ENCODE data around the gene B9D1.

Gene B9D1

GRCh38 chr17:19336938-19337711 is 25.4 kb downstream of the B9D1 start:
- Histone ChIP-seq H3K4me3 (ENCODE audit: low read length) (no peak overlapping the region), H3K27me3 (ENCODE audit: control insufficient read depth, low read length) (peaks cover 9% of the 10 kb centered on the region; the same call in 1 of the 2 replicates), H3K9me2 (replicated peaks; ENCODE audit: control insufficient read depth, low read length) (no peaks in the 10 kb centered on the region), H3K79me2 (ENCODE audit: control insufficient read depth, low read length) (no peaks in the 10 kb centered on the region), H3K4me2 (ENCODE audit: low read length) (no peak overlapping the region), H3K9me3 (ENCODE audit: control insufficient read depth, insufficient read depth, low read length) (no peaks in the 10 kb centered on the region), H3K4me1 (ENCODE audit: control insufficient read depth, low read length) (no peaks in the 10 kb centered on the region), H3F3A (ENCODE audit: control insufficient read depth, insufficient read depth) (no peaks in the 10 kb centered on the region), H4K20me1 (ENCODE audit: control insufficient read depth, insufficient read depth, low read depth, low read length) (peaks cover 4% of the 10 kb centered on the region; the same call in 1 of the 2 replicates), H3K36me3 (ENCODE audit: control insufficient read depth, low read length) (no peaks in the 10 kb centered on the region), H3K27ac (ENCODE audit: low read depth, low read length) (no peak overlapping the region)
- TF ChIP-seq, protein P1, sequence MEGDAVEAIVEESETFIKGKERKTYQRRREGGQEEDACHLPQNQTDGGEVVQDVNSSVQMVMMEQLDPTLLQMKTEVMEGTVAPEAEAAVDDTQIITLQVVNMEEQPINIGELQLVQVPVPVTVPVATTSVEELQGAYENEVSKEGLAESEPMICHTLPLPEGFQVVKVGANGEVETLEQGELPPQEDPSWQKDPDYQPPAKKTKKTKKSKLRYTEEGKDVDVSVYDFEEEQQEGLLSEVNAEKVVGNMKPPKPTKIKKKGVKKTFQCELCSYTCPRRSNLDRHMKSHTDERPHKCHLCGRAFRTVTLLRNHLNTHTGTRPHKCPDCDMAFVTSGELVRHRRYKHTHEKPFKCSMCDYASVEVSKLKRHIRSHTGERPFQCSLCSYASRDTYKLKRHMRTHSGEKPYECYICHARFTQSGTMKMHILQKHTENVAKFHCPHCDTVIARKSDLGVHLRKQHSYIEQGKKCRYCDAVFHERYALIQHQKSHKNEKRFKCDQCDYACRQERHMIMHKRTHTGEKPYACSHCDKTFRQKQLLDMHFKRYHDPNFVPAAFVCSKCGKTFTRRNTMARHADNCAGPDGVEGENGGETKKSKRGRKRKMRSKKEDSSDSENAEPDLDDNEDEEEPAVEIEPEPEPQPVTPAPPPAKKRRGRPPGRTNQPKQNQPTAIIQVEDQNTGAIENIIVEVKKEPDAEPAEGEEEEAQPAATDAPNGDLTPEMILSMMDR (IDR thresholded peaks at IDR 0.05; ENCODE audit: low read depth, low read length, poor library complexity, severe bottlenecking): no peak
- TF ChIP-seq EZH2phosphoT487 (IDR thresholded peaks at IDR 0.05; ENCODE audit: borderline replicate concordance, low read length): no peak

GRCh38 chr17:19335951-19336631 is 26.4 kb downstream of the B9D1 start:
- H3K27ac ChIP-seq (ENCODE audit: low read depth, low read length): no peak overlapping the region
- H3K9me3 ChIP-seq (ENCODE audit: control insufficient read depth, insufficient read depth, low read length): no peaks in the 10 kb centered on the region
- H3K4me3 ChIP-seq (ENCODE audit: low read length): no peak overlapping the region
- peaks cover 4% of the 10 kb centered on the region; the same call in 1 of the 2 replicates for H4K20me1 ChIP-seq (ENCODE audit: control insufficient read depth, insufficient read depth, low read depth, low read length)
- H3K4me2 ChIP-seq (ENCODE audit: low read length): no peak overlapping the region
- H3F3A ChIP-seq (ENCODE audit: control insufficient read depth, insufficient read depth): no peaks in the 10 kb centered on the region
- no peaks in the 10 kb centered on the region for H3K79me2 ChIP-seq (ENCODE audit: control insufficient read depth, low read length)
- TF ChIP-seq, protein P1 (IDR thresholded peaks at IDR 0.05; ENCODE audit: low read depth, low read length, poor library complexity, severe bottlenecking): no peak
- TF ChIP-seq EZH2phosphoT487 (IDR thresholded peaks at IDR 0.05; ENCODE audit: borderline replicate concordance, low read length): no peak
- no peaks in the 10 kb centered on the region for H3K4me1 ChIP-seq (ENCODE audit: control insufficient read depth, low read length)
- no peaks in the 10 kb centered on the region for H3K36me3 ChIP-seq (ENCODE audit: control insufficient read depth, low read length)
- H3K9me2 ChIP-seq (replicated peaks; ENCODE audit: control insufficient read depth, low read length): no peaks in the 10 kb centered on the region
- H3K27me3 ChIP-seq (ENCODE audit: control insufficient read depth, low read length): peaks cover 9% of the 10 kb centered on the region; the same call in 1 of the 2 replicates

- Histone ChIP-seq H3F3A (ENCODE audit: control insufficient read depth, insufficient read depth) (no peaks in the 10 kb centered on the region), H3K4me1 (ENCODE audit: control insufficient read depth, low read length) (no peaks in the 10 kb centered on the region), H3K27me3 (ENCODE audit: control insufficient read depth, low read length) (peaks cover 9% of the 10 kb centered on the region; the same call in 1 of the 2 replicates), H3K4me2 (ENCODE audit: low read length) (no peak overlapping the region), H4K20me1 (ENCODE audit: control insufficient read depth, insufficient read depth, low read depth, low read length) (peaks cover 4% of the 10 kb centered on the region; the same call in 1 of the 2 replicates), H3K9me3 (ENCODE audit: control insufficient read depth, insufficient read depth, low read length) (no peaks in the 10 kb centered on the region), H3K36me3 (ENCODE audit: control insufficient read depth, low read length) (no peaks in the 10 kb centered on the region), H3K9me2 (replicated peaks; ENCODE audit: control insufficient read depth, low read length) (no peaks in the 10 kb centered on the region), H3K79me2 (ENCODE audit: control insufficient read depth, low read length) (no peaks in the 10 kb centered on the region), H3K27ac (ENCODE audit: low read depth, low read length) (no peak overlapping the region), H3K4me3 (ENCODE audit: low read length) (no peak overlapping the region)
- no peak for TF ChIP-seq EZH2phosphoT487 (IDR thresholded peaks at IDR 0.05; ENCODE audit: borderline replicate concordance, low read length)
- TF ChIP-seq, protein P1 (IDR thresholded peaks at IDR 0.05; ENCODE audit: low read depth, low read length, poor library complexity, severe bottlenecking): no peak
Observed at GRCh38 chr17:19334331-19334730, 28.2 kb downstream of the B9D1 start.
